Neural cell (in vitro differentiated cells): ENCODE measurements around the gene TRABD2B.

ENCODE experiments used
- EZH2 ChIP-seq: fragments of 200-600, 300-800 bp; shearing (Covaris generic), sonication (generic); IDR thresholded peaks from 2 replicates; pipeline ENCODE4 v1.6.1; 2014; ENCODE audit warnings: antibody characterized with exemption, low read length, borderline replicate concordance, mild to moderate bottlenecking; ENCODE audit not compliant: insufficient read depth, poor library complexity, severe bottlenecking
- POLR2AphosphoS5 ChIP-seq: IDR thresholded peaks from 2 replicates; pipeline ENCODE4 v1.6.1; 2012
- TF ChIP-seq, protein P1 (sequence below): fragments of 450-650 bp; IDR thresholded peaks from 2 replicates; pipeline ENCODE4 v1.5.1; 2014; ENCODE audit warnings: antibody characterized with exemption, mild to moderate bottlenecking, moderate library complexity; ENCODE audit not compliant: poor library complexity, severe bottlenecking
- TF ChIP-seq, protein P2 (sequence below): IDR thresholded peaks from 2 replicates; pipeline ENCODE4 v1.6.1; 2012; ENCODE audit warnings: borderline replicate concordance

DNA sequence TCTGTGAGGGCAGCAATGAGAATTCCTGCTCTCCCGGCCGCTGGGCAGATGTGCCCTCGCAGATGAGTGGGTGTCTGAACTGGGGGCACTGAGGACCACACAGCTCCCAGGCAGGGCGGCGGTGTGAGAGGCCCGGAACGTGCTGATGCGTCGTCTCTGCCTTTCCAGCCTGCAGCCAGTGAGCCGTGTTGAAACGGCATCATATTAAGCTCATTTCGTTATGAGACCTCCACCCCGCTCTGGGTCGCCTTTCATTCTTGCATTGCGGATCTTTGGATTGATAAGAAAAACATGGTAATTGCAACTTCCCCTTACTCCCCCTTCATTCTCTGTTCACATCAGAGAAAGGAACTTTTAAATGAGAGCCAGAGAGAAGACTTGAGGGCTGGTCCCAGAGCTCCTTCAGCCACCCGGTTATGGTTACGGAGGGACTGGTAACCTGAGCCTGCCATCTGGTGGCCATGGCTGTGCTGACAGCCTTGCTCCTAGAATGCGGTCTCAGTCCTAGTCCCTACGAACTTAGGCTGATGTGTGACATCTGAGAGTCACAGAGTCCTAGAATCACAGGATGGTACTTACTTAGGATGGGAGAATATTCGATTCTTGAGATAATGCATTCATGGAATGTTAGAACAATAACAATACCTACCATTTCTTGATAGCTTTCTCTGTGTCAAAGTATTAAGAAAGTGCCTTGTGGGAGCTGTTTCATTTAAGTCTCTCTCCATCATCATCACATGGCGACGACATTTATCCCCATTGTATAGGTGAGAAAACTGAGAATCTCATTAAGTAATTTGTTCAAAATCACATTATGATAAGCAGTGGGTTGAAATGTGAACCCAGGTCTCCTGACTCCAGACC lies 271.0 kb downstream of the TRABD2B start:
- TF ChIP-seq POLR2AphosphoS5 (no peak), EZH2 (no peak)
- TF ChIP-seq, protein P1, sequence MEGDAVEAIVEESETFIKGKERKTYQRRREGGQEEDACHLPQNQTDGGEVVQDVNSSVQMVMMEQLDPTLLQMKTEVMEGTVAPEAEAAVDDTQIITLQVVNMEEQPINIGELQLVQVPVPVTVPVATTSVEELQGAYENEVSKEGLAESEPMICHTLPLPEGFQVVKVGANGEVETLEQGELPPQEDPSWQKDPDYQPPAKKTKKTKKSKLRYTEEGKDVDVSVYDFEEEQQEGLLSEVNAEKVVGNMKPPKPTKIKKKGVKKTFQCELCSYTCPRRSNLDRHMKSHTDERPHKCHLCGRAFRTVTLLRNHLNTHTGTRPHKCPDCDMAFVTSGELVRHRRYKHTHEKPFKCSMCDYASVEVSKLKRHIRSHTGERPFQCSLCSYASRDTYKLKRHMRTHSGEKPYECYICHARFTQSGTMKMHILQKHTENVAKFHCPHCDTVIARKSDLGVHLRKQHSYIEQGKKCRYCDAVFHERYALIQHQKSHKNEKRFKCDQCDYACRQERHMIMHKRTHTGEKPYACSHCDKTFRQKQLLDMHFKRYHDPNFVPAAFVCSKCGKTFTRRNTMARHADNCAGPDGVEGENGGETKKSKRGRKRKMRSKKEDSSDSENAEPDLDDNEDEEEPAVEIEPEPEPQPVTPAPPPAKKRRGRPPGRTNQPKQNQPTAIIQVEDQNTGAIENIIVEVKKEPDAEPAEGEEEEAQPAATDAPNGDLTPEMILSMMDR = peak; percentile 94
- TF ChIP-seq, protein P2, sequence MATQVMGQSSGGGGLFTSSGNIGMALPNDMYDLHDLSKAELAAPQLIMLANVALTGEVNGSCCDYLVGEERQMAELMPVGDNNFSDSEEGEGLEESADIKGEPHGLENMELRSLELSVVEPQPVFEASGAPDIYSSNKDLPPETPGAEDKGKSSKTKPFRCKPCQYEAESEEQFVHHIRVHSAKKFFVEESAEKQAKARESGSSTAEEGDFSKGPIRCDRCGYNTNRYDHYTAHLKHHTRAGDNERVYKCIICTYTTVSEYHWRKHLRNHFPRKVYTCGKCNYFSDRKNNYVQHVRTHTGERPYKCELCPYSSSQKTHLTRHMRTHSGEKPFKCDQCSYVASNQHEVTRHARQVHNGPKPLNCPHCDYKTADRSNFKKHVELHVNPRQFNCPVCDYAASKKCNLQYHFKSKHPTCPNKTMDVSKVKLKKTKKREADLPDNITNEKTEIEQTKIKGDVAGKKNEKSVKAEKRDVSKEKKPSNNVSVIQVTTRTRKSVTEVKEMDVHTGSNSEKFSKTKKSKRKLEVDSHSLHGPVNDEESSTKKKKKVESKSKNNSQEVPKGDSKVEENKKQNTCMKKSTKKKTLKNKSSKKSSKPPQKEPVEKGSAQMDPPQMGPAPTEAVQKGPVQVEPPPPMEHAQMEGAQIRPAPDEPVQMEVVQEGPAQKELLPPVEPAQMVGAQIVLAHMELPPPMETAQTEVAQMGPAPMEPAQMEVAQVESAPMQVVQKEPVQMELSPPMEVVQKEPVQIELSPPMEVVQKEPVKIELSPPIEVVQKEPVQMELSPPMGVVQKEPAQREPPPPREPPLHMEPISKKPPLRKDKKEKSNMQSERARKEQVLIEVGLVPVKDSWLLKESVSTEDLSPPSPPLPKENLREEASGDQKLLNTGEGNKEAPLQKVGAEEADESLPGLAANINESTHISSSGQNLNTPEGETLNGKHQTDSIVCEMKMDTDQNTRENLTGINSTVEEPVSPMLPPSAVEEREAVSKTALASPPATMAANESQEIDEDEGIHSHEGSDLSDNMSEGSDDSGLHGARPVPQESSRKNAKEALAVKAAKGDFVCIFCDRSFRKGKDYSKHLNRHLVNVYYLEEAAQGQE = no peak
